ENCODE data around the gene CSNK1D.

CSNK1D gene

GRCh38 chr17:82249896-82250581, 23.5 kb downstream of the CSNK1D start:
- DNase-seq, result no peak

GRCh38 chr17:82248815-82249674, 24.5 kb downstream of the CSNK1D start:
- DNase-seq, result no peak

GRCh38 chr17:82247856-82248671, 25.4 kb downstream of the CSNK1D start:
- DNase-seq, result no peak

GRCh38 chr17:82247182-82247823, 26.2 kb downstream of the CSNK1D start:
- DNase-seq, result no peak

DNA sequence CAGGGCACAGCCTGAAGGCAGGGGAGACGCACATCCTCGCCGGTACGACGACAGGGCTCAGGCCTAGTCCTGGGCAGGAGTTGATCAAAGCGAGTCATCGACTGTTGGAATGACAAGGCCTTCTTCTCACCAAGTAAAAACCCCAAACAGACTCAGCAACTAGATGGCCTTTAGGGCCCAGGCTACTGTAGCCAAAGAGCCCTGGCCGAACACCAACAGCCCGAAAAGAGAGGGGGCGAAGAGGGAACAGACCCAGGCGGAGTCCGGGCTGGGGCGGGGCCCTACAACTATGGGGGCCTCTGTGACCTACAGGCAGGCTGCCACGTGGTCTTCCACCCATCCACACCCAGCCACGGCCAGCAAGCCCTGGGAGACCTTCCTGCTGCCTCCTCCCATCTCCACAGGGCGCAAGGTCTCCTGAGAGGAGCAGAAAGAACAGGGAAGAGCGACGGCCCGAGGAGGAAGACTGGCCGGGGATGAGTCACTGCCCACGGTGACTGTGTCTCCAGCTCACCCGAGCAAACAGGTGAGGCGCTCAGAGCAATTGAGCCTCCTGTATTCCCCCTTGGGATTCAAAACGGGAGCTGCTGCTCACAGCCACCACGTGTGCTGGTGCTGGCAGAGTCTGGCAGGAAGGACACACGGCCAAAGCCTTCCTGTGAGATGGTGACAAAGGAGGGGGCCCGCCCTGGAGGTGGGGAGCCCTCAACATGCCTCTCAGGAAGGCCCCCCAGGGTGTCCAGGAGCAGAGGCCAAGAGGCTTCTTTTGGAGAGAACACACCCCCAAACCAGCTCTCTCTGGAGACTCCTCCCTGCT, 26.9 kb downstream of the CSNK1D start:
- no peak for DNase-seq

DNA sequence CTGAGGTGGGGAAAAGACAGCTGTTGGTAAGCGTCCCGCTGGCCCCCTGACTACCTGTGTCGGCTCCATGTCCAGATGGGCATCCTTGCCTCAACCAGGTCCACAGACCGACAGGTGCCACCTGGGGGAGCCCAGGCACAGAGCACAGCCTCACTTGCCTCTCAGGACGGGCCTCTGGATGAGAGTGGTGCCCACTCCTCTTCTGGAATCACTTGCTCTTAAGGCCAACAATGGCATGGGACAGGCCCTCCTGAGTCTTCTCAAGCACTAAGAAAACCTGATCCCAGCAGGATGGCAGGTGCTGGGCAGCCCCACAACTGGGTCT, 27.5 kb downstream of the CSNK1D start:
- DNase-seq, result no peak

- DNase-seq, result no peak
These were observed 28.1 kb downstream of the CSNK1D start for GRCh38 chr17:82245134-82246039.

DNA sequence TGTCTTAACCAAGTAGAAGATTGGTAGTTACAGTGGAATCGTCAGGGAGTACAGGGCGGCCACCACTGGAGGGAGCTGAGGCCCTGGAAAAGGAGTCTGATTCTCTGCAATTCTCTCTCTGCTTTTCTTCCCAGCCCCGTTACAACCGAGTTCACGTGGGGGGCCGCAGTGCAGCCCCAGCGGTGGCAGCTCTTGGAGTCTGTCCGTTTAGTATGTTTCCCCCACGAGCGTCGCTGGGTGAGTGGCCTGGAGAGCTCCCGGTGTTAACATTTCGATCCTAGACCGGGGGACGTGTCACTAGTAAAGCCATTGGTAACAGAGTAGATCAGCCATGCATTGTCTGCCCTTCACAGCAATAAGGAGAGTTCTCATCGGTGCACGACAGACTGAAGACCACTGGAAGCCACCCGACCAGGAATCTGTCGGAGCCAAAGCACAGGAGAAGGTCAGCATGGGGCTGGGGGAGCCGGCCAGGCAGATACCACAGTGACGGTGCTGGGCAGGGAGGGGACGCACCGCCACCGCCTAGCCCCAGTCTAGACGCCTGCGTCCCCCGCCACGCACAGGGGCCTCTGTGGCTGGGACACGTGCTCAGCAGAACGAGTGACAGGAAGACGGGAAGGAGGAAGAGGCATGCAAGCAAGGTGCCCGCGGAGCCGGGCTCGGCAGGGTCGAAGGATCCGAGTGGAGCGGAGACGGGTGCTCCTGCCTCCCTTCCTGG, 28.9 kb downstream of the CSNK1D start:
- peak; percentile 52 for DNase-seq

DNA sequence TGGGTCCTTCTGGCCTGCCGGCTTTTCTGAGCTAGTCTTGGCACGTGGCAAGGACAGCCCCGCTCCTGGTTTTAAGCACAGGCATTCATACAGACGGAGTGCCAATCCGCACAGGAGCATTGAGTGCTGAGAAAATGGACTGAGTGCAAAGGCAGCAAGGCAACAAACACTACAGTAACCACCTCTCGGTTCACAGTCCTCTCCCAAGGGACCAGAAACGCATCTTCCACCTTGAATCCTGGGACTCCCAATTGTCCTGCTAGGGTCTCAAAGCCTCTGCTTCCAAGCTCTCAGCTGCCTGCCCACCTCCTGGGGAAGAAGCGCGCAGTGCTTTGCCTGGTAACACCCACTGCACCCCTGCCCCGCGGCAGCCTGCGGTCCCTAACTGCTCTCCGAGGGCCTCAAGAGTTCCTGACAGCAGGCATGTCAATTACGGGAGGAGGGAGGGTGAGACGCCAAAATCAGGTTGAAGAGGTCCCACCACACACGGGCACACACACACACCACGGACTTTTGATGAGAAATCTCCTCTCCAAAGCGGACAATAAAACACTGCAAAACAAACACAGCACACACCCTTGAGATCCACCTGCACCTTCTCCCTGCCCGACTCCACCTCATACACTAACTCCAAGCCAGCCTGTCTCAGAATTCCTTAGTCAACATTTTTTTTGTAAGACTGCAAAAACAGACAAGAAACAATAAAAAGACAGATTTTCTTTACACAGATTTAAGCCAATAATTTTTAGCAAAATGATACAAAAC, 29.7 kb downstream of the CSNK1D start:
- no peak for DNase-seq

- DNase-seq, result no peak
These were observed 30.4 kb downstream of the CSNK1D start for GRCh38 chr17:82242977-82243647.

- DNase-seq, result no peak
These were observed 30.9 kb downstream of the CSNK1D start for GRCh38 chr17:82242698-82242976.

GRCh38 chr17:82241926-82242697, 31.4 kb downstream of the CSNK1D start:
- DNase-seq, result no peak

DNA sequence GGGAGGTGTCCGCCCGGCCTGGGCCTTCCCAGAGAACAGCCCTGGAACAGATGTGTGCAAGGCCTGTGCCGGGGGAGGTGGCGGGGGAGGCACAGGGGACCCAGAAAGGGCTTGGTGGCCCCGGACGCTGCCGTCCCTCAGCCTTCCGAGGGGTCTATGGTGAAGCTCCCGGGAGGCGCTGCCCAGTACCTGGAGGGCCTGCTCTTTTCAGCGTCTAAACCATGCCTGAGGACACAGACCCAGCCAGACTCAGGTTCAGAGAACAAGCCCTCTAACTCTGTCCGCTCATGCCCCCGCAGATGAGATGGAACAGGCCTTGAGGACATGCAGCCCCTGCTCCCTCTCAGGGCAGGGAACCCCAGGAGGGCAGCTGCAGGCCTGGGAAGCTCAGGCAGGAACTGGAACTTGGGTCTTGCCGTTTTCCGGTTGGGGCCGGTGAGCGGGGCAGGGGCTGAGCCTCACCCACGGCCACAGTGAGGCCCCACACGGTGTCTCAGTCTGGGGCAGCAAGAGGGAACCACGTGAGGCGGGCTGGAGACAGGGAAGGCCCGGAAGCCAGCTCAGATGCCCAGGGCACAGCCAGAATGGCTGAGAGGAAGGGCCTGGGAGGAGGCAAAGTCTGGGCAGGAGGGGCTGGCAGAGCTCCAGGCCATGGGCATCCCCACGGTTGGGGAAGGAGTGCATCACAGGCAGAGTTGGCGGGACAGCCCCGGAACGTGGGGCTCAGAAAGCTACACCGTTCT, 32.1 kb downstream of the CSNK1D start:
- DNase-seq, result peak; percentile 59

GRCh38 chr17:82240506-82241182, 32.9 kb downstream of the CSNK1D start:
- no peak for DNase-seq

DNA sequence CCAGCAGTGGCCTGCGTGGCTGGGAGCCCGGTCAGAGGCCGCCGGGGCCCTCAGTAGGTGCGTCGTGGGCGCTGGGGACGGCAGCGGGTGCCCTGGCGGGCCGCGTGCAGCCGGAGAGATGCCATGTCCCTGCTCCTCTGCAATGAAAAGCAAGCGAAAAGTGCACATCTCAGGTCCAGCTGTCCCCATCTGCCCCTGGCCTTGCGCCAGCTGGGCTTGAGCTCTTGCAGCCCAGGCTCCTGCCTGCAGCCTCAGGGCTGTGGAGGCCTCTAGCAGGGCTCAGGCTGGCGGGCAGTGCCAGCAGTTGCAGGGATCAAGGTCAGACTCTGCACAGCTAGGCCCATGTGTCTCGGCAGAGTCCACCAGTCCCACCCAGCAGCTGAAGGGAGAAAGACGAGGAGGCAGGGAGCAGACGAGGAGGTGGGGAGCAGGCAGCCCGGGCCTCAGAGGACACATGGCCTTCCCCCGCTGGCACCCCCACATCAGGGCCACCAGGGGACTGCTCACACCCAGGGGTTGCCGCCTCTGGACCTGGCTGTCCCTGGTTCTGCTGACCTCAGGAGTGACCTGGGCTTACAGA, 33.5 kb downstream of the CSNK1D start:
- peak; percentile 46 for DNase-seq

DNA sequence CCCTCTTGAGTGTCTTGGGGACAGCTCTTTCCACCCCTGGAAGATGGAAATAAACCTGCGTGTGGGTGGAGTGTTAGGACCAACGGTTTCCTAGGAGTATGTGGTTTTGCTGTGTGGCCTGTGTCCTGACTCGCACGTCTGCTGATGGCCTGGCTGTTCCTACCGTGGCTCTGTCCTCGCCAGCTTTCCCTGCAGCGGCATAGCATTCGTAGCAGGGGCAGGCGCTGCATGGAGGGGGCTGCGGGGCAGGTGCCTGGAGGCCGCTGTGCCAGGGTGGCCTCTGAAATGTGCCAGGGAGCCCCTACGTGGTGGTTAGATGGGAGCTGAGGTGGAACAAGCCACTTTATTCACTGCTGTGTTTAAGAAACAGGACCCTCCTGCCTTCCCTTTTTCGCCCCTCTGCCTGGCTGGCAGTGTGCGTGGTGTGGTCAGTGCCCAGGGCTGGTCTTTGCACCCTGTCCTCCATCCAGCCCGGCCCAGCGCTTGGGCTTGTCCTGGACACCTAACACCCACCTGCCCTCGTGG, 34.0 kb downstream of the CSNK1D start:
- no peak for DNase-seq

Data from activated T-cell treated with anti-CD3 and anti-CD28 coated beads, Interleukin-2, amount 50 U/mL, for 1 hour (primary cell).